HepG2 (cell line): ENCODE data around the gene MUTYH. TPM values are rescaled to one million over a fixed set of nuclear protein-coding genes. Genes with fewer than 3 reads are reported as not detected.
"Not testable (repeated sequence)": the region's sequence is repeated elsewhere in the genome, so short reads cannot be mapped to it uniquely, and the experiment has no call there.

Source experiments
- ATAC-seq: fragments of 200-7000 bp; cut with Tn5 transposase; 3 replicates; pipeline ENCODE4 v1.9.1; 2020; ENCODE audit warnings: mild to moderate bottlenecking, moderate library complexity
- BruUV-seq: library from RNA; stranded (reverse); fragments of 400-500 nt; replicated peaks from 2 replicates; lab custom pipeline; 2021; lab: Mats Ljungman, UMichigan
- CTCF ChIA-PET: fragments of 300-600 bp; formaldehyde crosslinking; extraction: SDS; loops from one replicate; lab custom pipeline; 2021; ENCODE audit warnings: low total read pairs, inconsistent platforms, low intra/inter-chr PET ratio; lab: Yijun Ruan, JAX
- POLR2A ChIA-PET: fragments of 350-600 bp; sonication (Branson Sonifier 250); formaldehyde crosslinking; loops from one replicate; lab custom pipeline; 2020; ENCODE audit warnings: antibody characterized with exemption, inconsistent platforms; lab: Yijun Ruan, JAX
- DNase-seq: peaks from one replicate; pipeline ENCODE4 v3.0.0-alpha.2; 2015; ENCODE audit warnings: low spot score
- FAIRE-seq: peaks from 3 replicates; lab custom pipeline; 2011; peaks lifted over from hg19 to GRCh38; lab: Jason Lieb, UNC
- H2AFZ ChIP-seq: one replicate; pipeline ENCODE4 v1.6.1; 2011; ENCODE audit warnings: low read length, inconsistent platforms
- H3K27ac ChIP-seq: fragments of 300-600 bp; 3 replicates; pipeline ENCODE4 v1.8.0; 2011; ENCODE audit warnings: mixed run types, mild to moderate bottlenecking, mixed read lengths, low read length, inconsistent platforms; ENCODE audit not compliant: insufficient read depth; ENCODE audit errors: extremely low read length
- H3K27me3 ChIP-seq, 2 experiments: fragments of 200-600 bp in 1 of 2; 2 replicates in 1 of 2; 3 replicates in 1 of 2; pipeline versions ENCODE4 v1.6.0 to v1.8.0; 2011; ENCODE audit warnings: low read length in 2 of 2, mild to moderate bottlenecking in 2 of 2, moderate library complexity in 2 of 2, inconsistent platforms in 1 of 2; ENCODE audit not compliant: insufficient read depth in 2 of 2, control insufficient read depth in 1 of 2
- H3K36me3 ChIP-seq, 2 experiments: fragments of 200-600 bp in 1 of 2; replicated peaks in 1 of 2; 2 replicates in 1 of 2; 3 replicates in 1 of 2; pipeline versions ENCODE4 v1.5.1 to v1.8.0; 2011; ENCODE audit warnings: low read length in 2 of 2, inconsistent platforms in 1 of 2; ENCODE audit not compliant: insufficient read depth in 2 of 2, control insufficient read depth in 1 of 2
- H3K4me1 ChIP-seq: 2 replicates; pipeline ENCODE4 v1.5.1; 2012; ENCODE audit warnings: low read length, inconsistent platforms; ENCODE audit not compliant: insufficient read depth
- H3K4me2 ChIP-seq: 2 replicates; pipeline ENCODE4 v1.6.0; 2011; ENCODE audit warnings: low read depth, low read length, inconsistent platforms
- H3K4me3 ChIP-seq, 3 experiments: fragments of 200-600 bp in 1 of 3; sonication (generic), shearing (Covaris generic) in 1 of 3; replicated peaks in 1 of 3; 2 replicates each; pipeline ENCODE4 v1.5.1; 2011 to 2016; ENCODE audit warnings: low read length in 3 of 3, inconsistent platforms in 2 of 3, low read depth in 2 of 3, mild to moderate bottlenecking in 2 of 3, control low read depth in 1 of 3, mixed read lengths in 1 of 3; ENCODE audit not compliant: insufficient read depth in 1 of 3
- H3K79me2 ChIP-seq: one replicate; pipeline ENCODE4 v1.6.1; 2011; ENCODE audit warnings: low read length, inconsistent platforms; ENCODE audit not compliant: insufficient read depth
- H3K9ac ChIP-seq: 2 replicates; pipeline ENCODE4 v1.6.0; 2011; ENCODE audit warnings: mild to moderate bottlenecking, low read depth, low read length, inconsistent platforms; ENCODE audit not compliant: insufficient read depth
- H3K9me3 ChIP-seq: 2 replicates; pipeline ENCODE4 v1.5.1; 2012; ENCODE audit warnings: mild to moderate bottlenecking, low read length
- H4K20me1 ChIP-seq: 2 replicates; pipeline ENCODE4 v1.6.0; 2011; ENCODE audit warnings: inconsistent platforms, mild to moderate bottlenecking, low read length, moderate library complexity; ENCODE audit not compliant: insufficient read depth
- NR3C1 ChIP-seq: sonication (generic); formaldehyde crosslinking; IDR thresholded peaks from 2 replicates; pipeline ENCODE4 v1.4.0; 2020; ENCODE audit warnings: missing genetic modification reagents
- SIX4 ChIP-seq: sonication (generic); formaldehyde crosslinking; IDR thresholded peaks from 2 replicates; pipeline ENCODE4 v1.4.0; 2020; ENCODE audit warnings: missing genetic modification reagents
- WGBS: methylation state at CpG from one replicate; pipeline ENCODE4 v1.1.6; 2017; ENCODE audit warnings: low lambda C conversion rate; 5-methylcytosine and 5-hydroxymethylcytosine counted together
- in situ Hi-C: cut with HindIII; loops from 2 replicates; pipeline ENCODE4 v1.10.0; 2017; ENCODE audit warnings: low pct_unique_long_range_greater_than_20kb; ENCODE audit not compliant: extremely low pct_ligation_motif_present
- intact Hi-C: fragments of 100-400 bp; cut with micrococcal nuclease; formaldehyde crosslinking; loops from one replicate; pipeline ENCODE4 v1.10.0; 2022; ENCODE audit not compliant: unreplicated experiment
- polyA plus RNA-seq, 8 experiments: library from polyadenylated mRNA; depleted of rRNA in 3 of 8; stranded (reverse) in 7 of 8; unstranded in 1 of 8; fragments of >200 nt; fragmentation: Illumina TruSeq in 4 of 8; extraction: Trizol in 4 of 8; gene quantifications; 2 replicates each; pipeline versions ENCODE4 v1.2.1 to v1.2.3, GENCODE V29; 2011 to 2016; ENCODE audit warnings: low read depth in 4 of 8, missing spikeins in 1 of 8, mixed read lengths in 1 of 8; ENCODE audit not compliant: insufficient read depth in 1 of 8
- total RNA-seq, 5 experiments: library from RNA; depleted of rRNA; stranded (reverse); fragments of >200 nt; fragmentation: Illumina TruSeq; extraction: Trizol; gene quantifications; 2 replicates each; pipeline ENCODE4 v1.2.3, GENCODE V29; 2016; ENCODE audit warnings: low read depth in 1 of 5
- TF ChIP-seq, protein P1 (sequence below): sonication (generic); formaldehyde crosslinking; IDR thresholded peaks from 2 replicates; pipeline ENCODE4 v1.4.0; 2020; ENCODE audit warnings: missing genetic modification reagents
- TF ChIP-seq, protein P2 (sequence below), 2 experiments: sonication (generic) in 1 of 2; formaldehyde crosslinking in 1 of 2; IDR thresholded peaks; 2 replicates each; pipeline versions ENCODE4 v1.4.0 to v1.6.1; 2016 to 2020; ENCODE audit warnings: borderline replicate concordance in 1 of 2, low read depth in 1 of 2, mild to moderate bottlenecking in 1 of 2, missing genetic modification reagents in 1 of 2
- TF ChIP-seq, protein P3 (sequence below): sonication (generic); formaldehyde crosslinking; IDR thresholded peaks from 2 replicates; pipeline ENCODE4 v1.4.0; 2020; ENCODE audit warnings: missing genetic modification reagents, borderline replicate concordance

The MUTYH gene
- total and polyA plus RNA-seq, 2 of the 13 experiments (the other 11 are each of a cell fraction or from before 2014, with no cell fraction given): 16.3 to 17.1 TPM

DNA sequence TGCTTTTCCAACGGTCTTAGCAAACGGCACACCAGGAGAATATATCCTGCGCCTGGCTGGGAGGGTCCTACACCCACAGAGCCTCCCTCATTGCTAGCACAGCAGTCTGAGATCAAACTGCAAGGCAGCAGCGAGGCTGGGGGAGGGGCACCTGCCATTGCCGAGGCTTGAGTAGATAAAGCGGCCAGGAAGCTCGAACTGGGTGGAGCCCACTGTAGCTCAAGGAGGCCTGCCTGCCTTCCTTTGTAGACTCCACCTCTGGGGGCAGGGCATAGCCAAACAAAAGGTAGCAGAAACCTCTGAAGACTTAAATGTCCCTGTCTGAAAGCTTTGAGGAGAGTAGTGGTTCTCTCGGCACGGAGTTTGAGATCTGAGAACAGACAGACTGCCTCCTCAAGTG lies 55.4 kb downstream of the MUTYH start:
- intact Hi-C loops, ATAC-seq: not testable (repeated sequence)
- 24% methylated on average over 4 of the region's 9 CpGs for WGBS

DNA sequence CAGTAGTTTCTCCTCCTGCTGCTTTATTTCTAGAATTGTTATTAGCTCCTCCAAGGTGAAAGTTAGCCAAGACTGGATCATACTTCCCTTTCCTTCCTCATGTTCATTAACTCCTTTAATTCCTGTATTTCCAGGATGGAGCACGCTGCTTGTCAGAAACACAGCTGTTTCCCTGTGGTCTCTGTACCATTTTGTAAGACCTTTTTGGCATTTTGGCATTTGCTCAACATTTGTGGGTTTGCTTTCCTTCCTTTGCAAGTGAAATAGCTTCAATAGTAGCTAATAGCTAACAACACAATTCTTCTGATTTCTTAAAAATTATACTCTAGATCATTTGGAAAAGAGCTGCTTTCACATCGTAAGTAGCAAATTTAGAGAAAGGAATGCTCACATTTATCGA lies 57.9 kb downstream of the MUTYH start:
- in situ Hi-C loops: no loop called here
- Histone ChIP-seq H3K9me3 (no peaks in the 10 kb centered on the region), H4K20me1 (no peaks in the 10 kb centered on the region), H3K79me2 (no peaks in the 10 kb centered on the region), H3K4me1 (peaks cover 10% of the 10 kb centered on the region), H3K27me3 (no peaks in the 10 kb centered on the region), H3K36me3 (no peaks in the 10 kb centered on the region), H3K9ac (no peak overlapping the region), H3K4me2 (no peak overlapping the region), H3K27ac (no peak overlapping the region), H3K4me3 (no peak overlapping the region), H2AFZ (no peak overlapping the region)
- ATAC-seq (no peak), FAIRE-seq (peak; percentile 15), DNase-seq (no peak)
- ChIA-PET POLR2A (interaction anchor here (1.4 kb wide), 1 partner anchor 270 kb away, joined by 4 read pairs; the partner anchor contains the start of gene UROD), CTCF (no interaction called here)
- intact Hi-C loops: no loop called here
- WGBS: 66% methylated on average over 3 of the region's 3 CpGs
- TF ChIP-seq, protein P1, sequence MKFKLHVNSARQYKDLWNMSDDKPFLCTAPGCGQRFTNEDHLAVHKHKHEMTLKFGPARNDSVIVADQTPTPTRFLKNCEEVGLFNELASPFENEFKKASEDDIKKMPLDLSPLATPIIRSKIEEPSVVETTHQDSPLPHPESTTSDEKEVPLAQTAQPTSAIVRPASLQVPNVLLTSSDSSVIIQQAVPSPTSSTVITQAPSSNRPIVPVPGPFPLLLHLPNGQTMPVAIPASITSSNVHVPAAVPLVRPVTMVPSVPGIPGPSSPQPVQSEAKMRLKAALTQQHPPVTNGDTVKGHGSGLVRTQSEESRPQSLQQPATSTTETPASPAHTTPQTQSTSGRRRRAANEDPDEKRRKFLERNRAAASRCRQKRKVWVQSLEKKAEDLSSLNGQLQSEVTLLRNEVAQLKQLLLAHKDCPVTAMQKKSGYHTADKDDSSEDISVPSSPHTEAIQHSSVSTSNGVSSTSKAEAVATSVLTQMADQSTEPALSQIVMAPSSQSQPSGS (CRISPR knock-in tag): no peak
- TF ChIP-seq, protein P2, sequence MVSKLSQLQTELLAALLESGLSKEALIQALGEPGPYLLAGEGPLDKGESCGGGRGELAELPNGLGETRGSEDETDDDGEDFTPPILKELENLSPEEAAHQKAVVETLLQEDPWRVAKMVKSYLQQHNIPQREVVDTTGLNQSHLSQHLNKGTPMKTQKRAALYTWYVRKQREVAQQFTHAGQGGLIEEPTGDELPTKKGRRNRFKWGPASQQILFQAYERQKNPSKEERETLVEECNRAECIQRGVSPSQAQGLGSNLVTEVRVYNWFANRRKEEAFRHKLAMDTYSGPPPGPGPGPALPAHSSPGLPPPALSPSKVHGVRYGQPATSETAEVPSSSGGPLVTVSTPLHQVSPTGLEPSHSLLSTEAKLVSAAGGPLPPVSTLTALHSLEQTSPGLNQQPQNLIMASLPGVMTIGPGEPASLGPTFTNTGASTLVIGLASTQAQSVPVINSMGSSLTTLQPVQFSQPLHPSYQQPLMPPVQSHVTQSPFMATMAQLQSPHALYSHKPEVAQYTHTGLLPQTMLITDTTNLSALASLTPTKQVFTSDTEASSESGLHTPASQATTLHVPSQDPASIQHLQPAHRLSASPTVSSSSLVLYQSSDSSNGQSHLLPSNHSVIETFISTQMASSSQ (IDR thresholded peaks at IDR 0.05; ENCODE audit: low read depth): no peak
- TF ChIP-seq, protein P2 (CRISPR knock-in tag; IDR thresholded peaks at IDR 0.05; ENCODE audit: borderline replicate concordance): no peak
- TF ChIP-seq SIX4 (CRISPR knock-in tag) (no peak), NR3C1 (no peak)
- BruUV-seq: no TSS peak

More for the DNA sequence above, 55.4 kb downstream of the MUTYH start:
- Histone ChIP-seq H3K4me2 (peak overlapping the region; percentile 55; the same call in 1 of the 2 replicates), H2AFZ (peak overlapping the region; percentile 15)
- H3K9me3 ChIP-seq, H3K9ac ChIP-seq, H3K36me3 ChIP-seq, H3K4me1 ChIP-seq, in situ Hi-C loops, DNase-seq, H3K79me2 ChIP-seq, H3K4me3 ChIP-seq, CTCF ChIA-PET, H3K27me3 ChIP-seq, H3K27ac ChIP-seq, H4K20me1 ChIP-seq, FAIRE-seq, BruUV-seq: not testable (repeated sequence)
- POLR2A ChIA-PET: interaction anchor here (1.0 to 2.2 kb wide), 2 partner anchors 18 to 65 kb away, joined by 3 to 10 read pairs; no protein-coding TSS in a partner anchor
- TF ChIP-seq, protein P3, sequence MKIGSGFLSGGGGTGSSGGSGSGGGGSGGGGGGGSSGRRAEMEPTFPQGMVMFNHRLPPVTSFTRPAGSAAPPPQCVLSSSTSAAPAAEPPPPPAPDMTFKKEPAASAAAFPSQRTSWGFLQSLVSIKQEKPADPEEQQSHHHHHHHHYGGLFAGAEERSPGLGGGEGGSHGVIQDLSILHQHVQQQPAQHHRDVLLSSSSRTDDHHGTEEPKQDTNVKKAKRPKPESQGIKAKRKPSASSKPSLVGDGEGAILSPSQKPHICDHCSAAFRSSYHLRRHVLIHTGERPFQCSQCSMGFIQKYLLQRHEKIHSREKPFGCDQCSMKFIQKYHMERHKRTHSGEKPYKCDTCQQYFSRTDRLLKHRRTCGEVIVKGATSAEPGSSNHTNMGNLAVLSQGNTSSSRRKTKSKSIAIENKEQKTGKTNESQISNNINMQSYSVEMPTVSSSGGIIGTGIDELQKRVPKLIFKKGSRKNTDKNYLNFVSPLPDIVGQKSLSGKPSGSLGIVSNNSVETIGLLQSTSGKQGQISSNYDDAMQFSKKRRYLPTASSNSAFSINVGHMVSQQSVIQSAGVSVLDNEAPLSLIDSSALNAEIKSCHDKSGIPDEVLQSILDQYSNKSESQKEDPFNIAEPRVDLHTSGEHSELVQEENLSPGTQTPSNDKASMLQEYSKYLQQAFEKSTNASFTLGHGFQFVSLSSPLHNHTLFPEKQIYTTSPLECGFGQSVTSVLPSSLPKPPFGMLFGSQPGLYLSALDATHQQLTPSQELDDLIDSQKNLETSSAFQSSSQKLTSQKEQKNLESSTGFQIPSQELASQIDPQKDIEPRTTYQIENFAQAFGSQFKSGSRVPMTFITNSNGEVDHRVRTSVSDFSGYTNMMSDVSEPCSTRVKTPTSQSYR (CRISPR knock-in tag): peak; percentile 78; the same call in 1 of the 2 replicates
